ENCODE results near the gene NOS3. TPM values are rescaled to one million over a fixed set of nuclear protein-coding genes. Genes with fewer than 3 reads are reported as not detected.

The NOS3 gene
- total and polyA plus RNA-seq, 9 of the 15 experiments (the other 6 are each of a cell fraction or from before 2014, with no cell fraction given) = 1.1 to 121 (median 23.6) TPM

GRCh38 chr7:150962553-150963399 is 28.0 kb upstream of the NOS3 start (continued):
- TF ChIP-seq ZNF609 (CRISPR knock-in tag; IDR thresholded peaks at IDR 0.05; ENCODE audit: borderline replicate concordance) (no peak), ZNF24 (IDR thresholded peaks at IDR 0.05) (no peak), EP400 (IDR thresholded peaks at IDR 0.05) (no peak), SIX5 (IDR thresholded peaks at IDR 0.05; ENCODE audit: borderline replicate concordance in 1 of 2, insufficient read depth in 1 of 2, low read depth in 1 of 2, low read length in 2 of 2) (no peak), STAT5B (CRISPR knock-in tag; IDR thresholded peaks at IDR 0.05) (no peak), SETDB1 (IDR thresholded peaks at IDR 0.05; ENCODE audit: low read length) (no peak), SREBF2 (CRISPR knock-in tag; IDR thresholded peaks at IDR 0.05) (no peak), MIER1 (IDR thresholded peaks at IDR 0.05; ENCODE audit: low read depth) (no peak), ELF1 (tag; IDR thresholded peaks at IDR 0.05) (no peak), GABPB1 (CRISPR knock-in tag; IDR thresholded peaks at IDR 0.05) (no peak), PPARD (CRISPR knock-in tag; IDR thresholded peaks at IDR 0.05) (no peak), NFRKB (IDR thresholded peaks at IDR 0.05; ENCODE audit: low read depth) (no peak), RBFOX2 (IDR thresholded peaks at IDR 0.05; ENCODE audit: low read depth, low read length) (peak; percentile 74), TCF3 (CRISPR knock-in tag; IDR thresholded peaks at IDR 0.05) (0 out of 2 replicates have a peak, but pooled peaks have one; percentile 40), RBM17 (IDR thresholded peaks at IDR 0.05; ENCODE audit: borderline replicate concordance, low read depth, low read length) (no peak), ZNF184 (CRISPR knock-in tag; IDR thresholded peaks at IDR 0.05) (no peak), RHOXF2B (CRISPR knock-in tag; conservative IDR thresholded peaks at IDR 0.05) (0 out of 2 replicates have a peak, but pooled peaks have one; percentile 45), ZNF431 (CRISPR knock-in tag; IDR thresholded peaks at IDR 0.05) (no peak), ZNF778 (CRISPR knock-in tag; IDR thresholded peaks at IDR 0.05) (no peak), ERF (CRISPR knock-in tag; IDR thresholded peaks at IDR 0.05) (no peak; the same call in 1 of the 2 replicates), DIDO1 (tag; IDR thresholded peaks at IDR 0.05; ENCODE audit: low read depth) (0 out of 2 replicates have a peak, but pooled peaks have one; percentile 23), RFX5 (IDR thresholded peaks at IDR 0.05; ENCODE audit: low read depth, low read length) (no peak), ZKSCAN1 (IDR thresholded peaks at IDR 0.05; ENCODE audit: low read depth, low read length) (peak; percentile 72; the same call in 1 of the 2 replicates), TAL1 (IDR thresholded peaks at IDR 0.05) (no peak), ZNF124 (CRISPR knock-in tag; IDR thresholded peaks at IDR 0.05) (no peak), TRIM28 (IDR thresholded peaks at IDR 0.05) (no peak)

Data from K562 (cell line).